Activated naive CD8-positive, alpha-beta T cell (primary cell): ENCODE data around the gene GTPBP8.

Experiments used
- H3K27ac Mint-ChIP-seq: one replicate; pipeline ENCODE4 v1.8.0; 2021; ENCODE audit warnings: mixed read lengths
- H3K27me3 Mint-ChIP-seq: one replicate; pipeline ENCODE4 v1.8.0; 2021; ENCODE audit warnings: mixed read lengths
- H3K36me3 Mint-ChIP-seq: one replicate; pipeline ENCODE4 v1.8.0; 2021; ENCODE audit warnings: mixed read lengths
- H3K4me1 Mint-ChIP-seq: one replicate; pipeline ENCODE4 v1.8.0; 2021; ENCODE audit warnings: low read depth, mixed read lengths
- H3K4me3 Mint-ChIP-seq: one replicate; pipeline ENCODE4 v1.8.0; 2021; ENCODE audit warnings: mild to moderate bottlenecking, mixed read lengths
- H3K9me3 Mint-ChIP-seq: one replicate; pipeline ENCODE4 v1.8.0; 2021; ENCODE audit warnings: low read depth, mixed read lengths

The GTPBP8 gene

DNA sequence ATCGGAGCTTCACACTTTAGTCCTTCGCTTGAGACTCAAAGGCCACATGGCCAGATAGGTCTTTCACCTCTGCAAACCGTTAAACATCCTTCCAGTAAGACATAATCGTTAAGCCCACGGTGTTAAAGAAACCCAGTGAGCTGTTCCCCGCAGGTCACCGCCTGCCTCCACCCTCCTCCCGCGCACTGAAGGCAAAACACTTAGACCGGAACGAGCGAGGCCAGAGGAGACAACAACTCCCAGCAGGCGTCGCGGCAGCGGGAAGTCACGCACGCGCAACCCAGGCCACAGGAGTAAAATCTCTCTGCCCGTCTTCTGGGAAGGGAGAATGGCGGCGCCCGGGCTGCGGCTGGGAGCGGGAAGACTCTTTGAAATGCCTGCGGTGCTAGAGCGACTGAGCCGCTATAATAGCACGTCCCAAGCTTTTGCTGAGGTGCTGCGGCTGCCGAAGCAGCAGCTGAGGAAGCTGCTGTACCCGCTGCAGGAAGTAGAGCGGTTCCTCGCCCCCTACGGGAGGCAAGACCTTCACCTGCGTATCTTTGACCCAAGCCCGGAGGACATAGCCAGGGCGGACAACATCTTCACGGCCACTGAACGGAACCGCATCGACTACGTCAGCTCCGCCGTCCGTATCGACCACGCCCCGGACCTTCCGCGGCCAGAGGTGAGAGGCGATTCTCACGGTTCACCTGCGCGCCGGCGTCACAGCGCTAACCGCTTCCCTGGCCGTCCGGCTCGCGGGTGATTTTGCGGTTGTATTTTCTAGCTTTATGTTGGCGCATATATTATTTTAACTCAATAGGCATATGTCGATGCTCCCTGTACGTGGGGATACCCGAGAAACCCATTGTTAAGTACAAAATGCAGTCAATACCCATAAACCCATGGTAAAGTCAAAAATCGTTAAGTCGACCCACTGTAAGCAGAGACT is at the start of gene GTPBP8:
GTPBP8 (plus strand) TSS at position 313 of the 931 bp plus-strand sequence; CDS start at position 329, 16 bp downstream.
- peaks cover 4% of the 10 kb centered on the region for H3K36me3 Mint-ChIP-seq
- peaks cover 53% of the 10 kb centered on the region for H3K4me1 Mint-ChIP-seq

DNA sequence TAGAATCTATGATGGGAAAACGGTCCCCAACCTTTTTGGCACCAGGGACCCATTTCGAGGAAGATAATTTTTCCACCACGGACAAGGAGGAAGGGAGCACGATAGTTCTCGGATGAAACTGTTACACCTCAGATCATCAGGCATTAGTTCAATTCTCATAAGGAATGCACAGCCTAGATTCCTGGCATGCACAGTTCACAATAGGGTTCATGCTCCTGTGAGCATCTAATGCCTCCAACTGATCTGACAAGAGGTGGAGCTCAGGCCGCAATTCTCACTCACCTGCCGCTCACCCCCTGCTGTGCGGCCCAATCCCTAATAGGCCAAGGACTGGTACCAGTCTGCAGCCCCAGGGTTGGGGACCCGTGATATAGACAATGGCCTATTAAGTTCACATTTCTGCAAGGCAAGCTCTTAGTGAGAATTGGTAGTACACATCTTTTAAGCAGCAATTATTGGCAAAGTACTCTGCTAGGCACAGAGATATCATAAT is 42.4 kb upstream of the GTPBP8 start:
- H3K27me3 Mint-ChIP-seq: no peaks in the 10 kb centered on the region
- H3K9me3 Mint-ChIP-seq: peaks cover 20% of the 10 kb centered on the region
- H3K4me3 Mint-ChIP-seq: no peak overlapping the region
- H3K36me3 Mint-ChIP-seq: peaks cover 38% of the 10 kb centered on the region
- no peak overlapping the region for H3K27ac Mint-ChIP-seq
- peaks cover 24% of the 10 kb centered on the region for H3K4me1 Mint-ChIP-seq

More for the DNA sequence above, at the start of gene GTPBP8:
- Mint-ChIP-seq H3K4me3 (peak within 1 kb of the TSS; percentile 89), H3K27ac (peak within 1 kb of the TSS; percentile 88), H3K27me3 (no peaks in the 10 kb centered on the region), H3K9me3 (no peaks in the 10 kb centered on the region)

DNA sequence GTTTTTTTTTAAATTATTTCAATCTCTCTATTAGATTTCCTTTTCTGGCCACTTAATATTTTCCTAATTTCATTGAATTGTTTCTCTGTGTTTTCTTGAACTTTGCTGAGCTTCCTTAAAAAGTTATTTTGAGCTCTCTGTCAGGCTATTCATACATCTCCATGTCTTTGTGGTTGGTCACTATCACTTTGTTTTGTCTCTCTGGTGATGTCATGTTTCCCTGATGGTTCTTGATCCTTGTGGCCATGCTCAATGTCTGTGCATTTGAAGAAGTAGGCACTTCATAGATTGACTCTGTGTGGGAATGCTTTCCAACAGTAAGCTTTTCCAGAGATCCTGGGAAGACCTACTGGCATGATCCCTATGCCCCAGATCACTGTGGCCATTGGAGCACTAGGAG is 34.4 kb upstream of the GTPBP8 start:
- Mint-ChIP-seq H3K9me3 (peaks cover 9% of the 10 kb centered on the region), H3K27ac (no peak overlapping the region), H3K27me3 (no peaks in the 10 kb centered on the region), H3K4me3 (no peak overlapping the region), H3K4me1 (peaks cover 25% of the 10 kb centered on the region), H3K36me3 (peaks cover 24% of the 10 kb centered on the region)

DNA sequence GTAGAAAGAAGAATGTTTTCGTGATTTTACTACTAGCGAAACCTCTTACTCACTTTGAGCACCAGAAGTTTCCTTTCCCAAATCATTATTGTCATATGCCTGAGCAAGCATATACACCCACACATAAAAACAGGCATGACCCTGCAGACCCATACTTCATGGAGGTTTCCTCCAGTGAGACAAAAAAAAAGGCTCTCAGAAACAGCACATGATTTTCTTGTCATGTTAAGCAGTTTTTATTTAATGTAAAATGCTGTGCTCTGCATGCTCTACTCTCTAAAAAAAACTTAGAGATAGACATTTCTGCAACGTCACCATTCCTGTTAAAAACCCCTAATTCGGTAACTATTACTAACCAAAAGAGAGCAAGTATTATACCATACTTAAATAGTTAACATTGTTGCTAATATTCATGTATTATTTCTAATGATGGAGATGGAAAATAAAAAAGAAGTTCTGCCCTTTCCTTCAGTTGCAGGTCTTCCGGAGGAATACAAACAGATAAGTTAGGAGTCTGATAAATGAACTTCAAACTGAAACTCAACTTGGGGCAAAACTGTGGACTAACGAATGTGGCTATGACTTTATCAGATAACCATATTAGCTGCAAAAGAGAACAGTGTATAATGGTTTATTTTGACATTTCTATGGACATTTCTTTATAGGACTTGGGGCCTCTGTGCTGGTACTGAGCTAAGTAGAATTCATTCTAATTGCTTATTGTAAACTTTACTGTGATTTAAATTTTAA is 31.8 kb upstream of the GTPBP8 start:
- Mint-ChIP-seq H3K36me3 (peaks cover 35% of the 10 kb centered on the region), H3K27me3 (no peaks in the 10 kb centered on the region), H3K4me3 (peak overlapping the region; percentile 67), H3K9me3 (peaks cover 14% of the 10 kb centered on the region), H3K27ac (peak overlapping the region; percentile 69), H3K4me1 (peaks cover 30% of the 10 kb centered on the region)

DNA sequence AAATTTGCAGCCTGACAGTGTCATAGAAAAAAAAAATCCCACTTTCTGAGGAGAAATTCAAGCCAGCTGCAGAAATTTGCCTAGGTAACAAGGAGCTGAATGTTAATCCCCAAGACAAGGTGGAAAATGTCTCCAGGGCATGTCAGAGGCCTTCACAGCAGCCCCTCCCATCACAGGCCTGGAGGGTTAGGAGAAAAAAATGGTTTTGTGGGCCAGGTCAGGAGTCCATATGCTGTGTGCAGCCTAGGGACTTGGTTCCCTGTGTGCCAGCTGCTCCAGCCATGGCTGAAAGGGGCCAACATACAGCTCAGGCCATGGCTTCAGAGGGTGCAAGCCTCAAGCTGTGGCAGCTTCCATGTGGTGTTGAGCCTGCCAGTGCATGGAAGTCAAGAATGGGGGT is 27.1 kb upstream of the GTPBP8 start:
- Mint-ChIP-seq H3K4me1 (peaks cover 47% of the 10 kb centered on the region), H3K27me3 (no peaks in the 10 kb centered on the region), H3K9me3 (peaks cover 15% of the 10 kb centered on the region), H3K36me3 (peaks cover 38% of the 10 kb centered on the region), H3K4me3 (no peak overlapping the region), H3K27ac (no peak overlapping the region)

DNA sequence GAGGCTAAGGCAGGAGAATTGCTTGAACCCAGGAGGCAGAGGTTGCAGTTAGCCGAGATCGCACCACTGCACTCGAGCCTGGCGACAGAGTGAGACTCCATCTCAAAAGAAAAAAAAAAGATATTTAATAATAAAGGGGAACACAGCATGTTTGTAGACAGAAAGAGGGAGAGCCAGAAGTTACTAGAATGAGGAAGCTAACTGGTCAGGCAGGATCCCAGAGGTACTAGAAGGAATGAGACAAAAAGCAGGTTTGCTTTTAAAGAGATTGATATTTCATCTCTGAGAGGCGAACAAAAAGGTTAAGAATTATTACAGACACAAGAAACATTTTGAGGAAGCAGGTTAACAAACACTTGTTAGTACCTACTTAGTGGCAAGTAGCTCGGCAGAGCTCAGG is 25.1 kb upstream of the GTPBP8 start:
- H3K36me3 Mint-ChIP-seq: peaks cover 38% of the 10 kb centered on the region
- no peaks in the 10 kb centered on the region for H3K27me3 Mint-ChIP-seq
- H3K27ac Mint-ChIP-seq: no peak overlapping the region
- H3K4me3 Mint-ChIP-seq: no peak overlapping the region
- peaks cover 47% of the 10 kb centered on the region for H3K4me1 Mint-ChIP-seq
- peaks cover 15% of the 10 kb centered on the region for H3K9me3 Mint-ChIP-seq

DNA sequence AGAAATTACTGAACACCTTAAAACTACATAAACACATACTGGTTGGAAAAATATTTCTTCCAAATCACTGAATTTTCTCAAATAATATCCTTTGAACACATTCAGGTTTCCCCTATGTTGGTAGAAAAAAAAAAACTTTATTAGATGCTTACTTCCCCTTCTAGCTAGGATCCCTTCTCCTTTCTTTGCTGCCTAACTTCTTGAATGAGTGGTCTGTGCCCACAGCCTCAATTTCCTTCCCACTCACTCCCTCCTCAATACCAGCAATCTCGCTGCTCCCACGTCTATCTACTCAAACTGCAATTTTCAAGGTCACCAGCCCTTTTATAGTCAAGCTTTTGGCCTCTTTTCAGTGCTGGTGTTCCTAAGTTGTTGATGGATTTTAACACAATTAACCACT is 24.2 kb upstream of the GTPBP8 start:
- Mint-ChIP-seq H3K27me3 (no peaks in the 10 kb centered on the region), H3K4me3 (no peak overlapping the region), H3K36me3 (peaks cover 37% of the 10 kb centered on the region), H3K27ac (peak overlapping the region; percentile 30), H3K9me3 (peaks cover 15% of the 10 kb centered on the region), H3K4me1 (peaks cover 54% of the 10 kb centered on the region)

DNA sequence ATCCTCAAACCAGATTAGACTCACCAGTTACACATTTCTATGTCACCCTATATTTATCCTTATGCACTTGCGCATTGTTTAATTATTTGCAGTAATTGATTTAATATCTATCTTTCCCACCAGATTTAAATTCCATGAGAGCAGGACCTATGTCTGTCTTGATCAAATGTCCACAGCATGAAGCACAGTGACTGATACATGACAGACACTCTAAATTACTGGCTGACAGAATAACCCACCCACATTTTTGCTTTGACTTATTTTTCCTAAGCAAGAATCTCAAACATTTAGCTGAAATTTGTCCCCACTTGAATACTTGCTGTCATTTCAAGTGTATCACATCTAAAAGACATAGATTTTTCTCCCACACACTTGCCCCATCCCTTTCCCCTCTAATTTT is 23.4 kb upstream of the GTPBP8 start:
- Mint-ChIP-seq H3K4me3 (peak overlapping the region; percentile 14), H3K27me3 (no peaks in the 10 kb centered on the region), H3K4me1 (peaks cover 58% of the 10 kb centered on the region), H3K27ac (peak overlapping the region; percentile 30), H3K36me3 (peaks cover 37% of the 10 kb centered on the region), H3K9me3 (peaks cover 15% of the 10 kb centered on the region)

DNA sequence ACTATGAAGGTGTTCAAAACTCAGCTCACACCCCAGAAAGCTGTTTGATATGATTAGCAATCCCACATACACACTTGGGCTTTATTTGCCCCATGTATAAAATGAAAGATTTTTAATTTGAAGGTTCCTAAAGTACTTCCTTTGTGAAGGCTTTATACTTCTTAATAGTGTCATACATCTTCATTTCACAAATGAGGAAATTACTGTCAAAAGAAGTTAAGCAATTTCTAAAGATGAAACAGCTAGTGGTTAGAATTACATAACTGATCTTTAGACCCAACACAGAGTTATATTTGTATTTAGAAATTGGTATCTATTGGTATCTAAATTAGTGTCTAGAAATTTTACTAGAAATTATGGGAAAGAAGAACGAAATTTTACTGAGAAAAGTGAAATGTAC is 23.0 kb upstream of the GTPBP8 start:
- Mint-ChIP-seq H3K4me1 (peaks cover 62% of the 10 kb centered on the region), H3K27ac (peak overlapping the region; percentile 30), H3K27me3 (no peaks in the 10 kb centered on the region), H3K9me3 (peaks cover 15% of the 10 kb centered on the region), H3K36me3 (peaks cover 36% of the 10 kb centered on the region), H3K4me3 (no peak overlapping the region)

DNA sequence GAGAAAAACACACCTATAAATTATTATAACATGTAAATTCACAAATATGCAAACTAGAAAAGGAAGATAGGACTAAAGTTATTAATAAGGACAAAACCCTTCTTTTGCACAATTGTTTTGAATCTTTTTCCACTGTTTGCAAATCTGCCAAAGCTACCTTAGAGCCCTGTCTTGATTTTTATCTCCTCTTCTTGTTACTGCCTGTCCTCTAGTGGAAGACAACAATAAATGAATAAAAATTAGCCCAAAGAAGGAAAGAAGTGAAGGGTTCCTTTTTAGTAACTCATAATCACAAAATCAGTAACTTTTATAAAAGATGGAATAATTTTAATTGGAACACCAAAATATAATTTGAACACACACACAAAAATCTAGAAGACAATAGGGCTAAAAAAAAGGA is 18.6 kb upstream of the GTPBP8 start:
- H3K27ac Mint-ChIP-seq: peak overlapping the region; percentile 81
- peak overlapping the region; percentile 90 for H3K4me3 Mint-ChIP-seq
- H3K9me3 Mint-ChIP-seq: no peaks in the 10 kb centered on the region
- peaks cover 5% of the 10 kb centered on the region for H3K36me3 Mint-ChIP-seq
- H3K27me3 Mint-ChIP-seq: no peaks in the 10 kb centered on the region
- peaks cover 91% of the 10 kb centered on the region for H3K4me1 Mint-ChIP-seq

DNA sequence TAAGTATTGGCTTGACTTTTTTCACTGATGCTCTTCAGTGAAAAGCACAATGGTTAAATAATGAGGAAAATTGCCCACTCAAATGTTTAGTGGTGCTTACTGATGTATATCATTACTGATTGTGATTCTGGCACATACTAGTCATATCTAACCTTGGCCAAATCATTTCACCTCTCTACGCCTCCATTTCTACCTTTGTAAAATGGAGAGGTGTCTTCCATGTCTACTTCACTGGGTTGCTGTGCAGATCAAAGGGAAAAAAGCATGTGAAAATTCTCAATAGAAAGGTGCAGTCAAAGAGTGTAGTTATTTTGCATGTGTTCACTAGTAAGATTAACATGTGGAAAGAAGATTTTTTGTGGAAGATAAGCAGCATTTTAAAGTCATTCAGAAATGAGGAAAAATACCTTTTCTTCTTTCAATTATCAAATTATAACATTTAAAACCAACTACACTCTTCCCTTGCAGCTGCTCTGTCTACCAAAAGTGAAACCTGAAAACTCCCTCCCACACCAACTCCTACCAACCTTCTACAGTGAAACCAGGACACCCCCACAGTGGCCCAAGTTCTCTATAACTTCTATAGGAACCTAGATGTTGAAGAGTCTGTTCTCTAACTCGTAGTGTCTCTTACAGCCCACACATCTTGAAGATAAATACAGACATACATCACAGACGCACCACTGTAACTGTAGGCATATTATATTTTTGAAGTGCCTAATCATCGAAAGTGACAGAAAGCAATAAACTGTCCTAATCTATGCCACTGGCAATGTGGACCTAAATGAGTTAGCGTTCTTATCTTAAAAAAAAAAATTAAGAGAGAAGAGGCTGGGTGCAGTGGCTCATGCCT is 17.2 kb upstream of the GTPBP8 start:
- Mint-ChIP-seq H3K27ac (peak overlapping the region; percentile 84), H3K9me3 (no peaks in the 10 kb centered on the region), H3K4me3 (peak overlapping the region; percentile 90), H3K4me1 (peaks cover 92% of the 10 kb centered on the region), H3K36me3 (peaks cover 2% of the 10 kb centered on the region), H3K27me3 (no peaks in the 10 kb centered on the region)

DNA sequence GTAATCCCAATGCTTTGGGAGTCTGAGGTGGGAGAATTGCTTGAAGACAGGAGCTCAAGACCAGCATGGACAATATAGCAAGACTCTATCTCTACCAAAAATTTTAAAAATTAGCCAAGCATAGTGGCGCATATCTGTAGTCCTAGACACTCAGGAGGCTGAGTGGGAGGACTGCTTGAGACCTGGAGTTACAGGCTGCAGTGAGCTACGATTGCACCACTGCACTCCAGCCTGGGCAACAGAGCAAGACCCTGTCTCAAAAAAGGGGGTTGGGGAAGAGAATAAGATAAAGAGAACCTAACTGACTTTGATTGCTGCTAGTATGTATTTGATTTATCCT is 16.6 kb upstream of the GTPBP8 start:
- Mint-ChIP-seq H3K4me1 (peaks cover 90% of the 10 kb centered on the region), H3K27me3 (no peaks in the 10 kb centered on the region), H3K27ac (peak overlapping the region; percentile 84), H3K36me3 (peaks cover 2% of the 10 kb centered on the region), H3K9me3 (no peaks in the 10 kb centered on the region), H3K4me3 (peak overlapping the region; percentile 90)

DNA sequence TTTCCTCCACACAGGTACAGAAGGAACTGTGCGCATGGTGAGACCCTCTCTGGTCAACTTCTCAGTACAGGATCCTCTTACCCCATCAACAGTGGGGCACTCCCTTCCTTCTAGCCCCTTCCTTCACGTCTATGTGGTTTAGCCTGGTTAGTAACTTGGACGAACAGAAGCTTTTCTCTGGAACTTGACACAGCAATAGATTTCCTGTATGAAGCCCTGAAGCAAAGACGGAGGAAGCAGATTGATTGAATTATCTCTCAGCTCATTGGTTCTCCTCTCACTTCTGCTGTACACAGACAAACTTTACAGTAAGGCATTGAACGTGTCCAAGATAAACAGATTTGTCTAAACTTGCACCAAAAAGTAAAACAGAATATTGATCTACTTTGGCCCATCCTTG is 15.9 kb upstream of the GTPBP8 start, which contains the start of gene CD200R1:
CD200R1 (minus strand) TSS at position 210 of the 400 bp plus-strand sequence. CDS start 246 bp downstream, outside the sequence.
- Mint-ChIP-seq H3K4me3 (peak within 1 kb of the TSS; percentile 90), H3K9me3 (no peaks in the 10 kb centered on the region), H3K4me1 (peaks cover 86% of the 10 kb centered on the region), H3K27me3 (no peaks in the 10 kb centered on the region), H3K27ac (peak within 1 kb of the TSS; percentile 84), H3K36me3 (peaks cover 2% of the 10 kb centered on the region)

DNA sequence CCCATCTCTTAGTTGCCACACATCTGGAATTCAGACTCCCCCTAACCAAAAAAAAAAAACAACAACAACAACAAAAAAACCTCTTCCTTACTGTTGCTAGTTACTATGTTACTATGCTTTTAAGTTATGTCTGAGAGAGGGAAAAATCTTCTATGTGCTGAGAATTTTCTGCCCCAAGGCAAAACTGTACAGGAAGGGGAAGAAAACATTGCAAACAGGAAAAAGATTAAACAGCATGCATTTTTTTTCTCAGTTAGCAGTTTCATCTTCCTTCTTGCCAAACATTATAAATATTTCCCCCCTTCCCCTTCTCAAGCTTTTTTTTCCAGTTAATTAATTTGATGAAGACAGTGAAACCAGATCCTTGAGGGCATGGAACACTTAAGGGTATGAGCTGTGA is 14.8 kb upstream of the GTPBP8 start:
- Mint-ChIP-seq H3K27me3 (no peaks in the 10 kb centered on the region), H3K27ac (peak overlapping the region; percentile 84), H3K9me3 (no peaks in the 10 kb centered on the region), H3K4me1 (peaks cover 79% of the 10 kb centered on the region), H3K4me3 (peak overlapping the region; percentile 90), H3K36me3 (peaks cover 2% of the 10 kb centered on the region)
